Posterior cingulate gyrus (tissue), 11 donors: Measurements from ENCODE around the gene CDC45.
A peak's percentile ranks its signal among the peaks of the same experiment; 100 is the strongest.
"Not testable (repeated sequence)": the region's sequence is repeated elsewhere in the genome, so short reads cannot be mapped to it uniquely, and the experiment has no call there.

Source experiments
- DNase-seq, 10 donors: peaks; one replicate each; pipeline versions ENCODE4 v3.0.0 to v3.0.0-alpha.2; 2020 to 2021; ENCODE audit warnings: mixed read lengths in 3 of 10
- intact Hi-C: fragments of 100-400 bp; cut with DNase I; formaldehyde crosslinking; loops from one replicate; pipeline ENCODE4 v1.15.1; 2023

CDC45 gene

GRCh38 chr22:19546680-19547079 is 67.0 kb downstream of the CDC45 start:
- DNase-seq: no peak

GRCh38 chr22:19547620-19548019 is 67.9 kb downstream of the CDC45 start:
- DNase-seq: no peak
- intact Hi-C loops: no loop called here

More at GRCh38 chr22:19546680-19547079, 67.0 kb downstream of the CDC45 start:
- intact Hi-C loops: no loop called here

GRCh38 chr22:19548427-19548826 is 68.7 kb downstream of the CDC45 start:
- DNase-seq, intact Hi-C loops: not testable (repeated sequence)

GRCh38 chr22:19548964-19549363 is 69.2 kb downstream of the CDC45 start:
- no peak for DNase-seq
- intact Hi-C loops: no loop called here

GRCh38 chr22:19549428-19549827 is 69.7 kb downstream of the CDC45 start:
- DNase-seq: no peak

GRCh38 chr22:19550382-19550781 is 70.7 kb downstream of the CDC45 start:
- DNase-seq: no peak
- intact Hi-C loops: no loop called here

More at GRCh38 chr22:19549428-19549827, 69.7 kb downstream of the CDC45 start:
- intact Hi-C loops: no loop called here

GRCh38 chr22:19553201-19553600 is 73.5 kb downstream of the CDC45 start:
- no peak for DNase-seq

GRCh38 chr22:19554834-19555404 is 75.2 kb downstream of the CDC45 start:
- intact Hi-C loops: no loop called here
- DNase-seq: no peak

More at GRCh38 chr22:19553201-19553600, 73.5 kb downstream of the CDC45 start:
- intact Hi-C loops: no loop called here

GRCh38 chr22:19555651-19556050 is 75.9 kb downstream of the CDC45 start:
- intact Hi-C loops: no loop called here

GRCh38 chr22:19556963-19557545 is 77.3 kb downstream of the CDC45 start:
- intact Hi-C loops: no loop called here
- no peak for DNase-seq

More at GRCh38 chr22:19555651-19556050, 75.9 kb downstream of the CDC45 start:
- DNase-seq: no peak

GRCh38 chr22:19559324-19559811 is 79.6 kb downstream of the CDC45 start:
- intact Hi-C loops: no loop called here
- peak in 1 of 10 donors; percentile 41 for DNase-seq

- DNase-seq: no peak
- intact Hi-C loops: no loop called here
Measured at GRCh38 chr22:19559956-19560355, 80.2 kb downstream of the CDC45 start.

GRCh38 chr22:19565382-19566278 is 85.9 kb downstream of the CDC45 start:
- intact Hi-C loops: no loop called here
- DNase-seq: no peak

- intact Hi-C loops: no loop called here
- DNase-seq: no peak
Measured at GRCh38 chr22:19566279-19567156, 86.8 kb downstream of the CDC45 start.

GRCh38 chr22:19567157-19568009 is 87.7 kb downstream of the CDC45 start:
- DNase-seq: no peak
- intact Hi-C loops: no loop called here

GRCh38 chr22:19568337-19569275 is 88.9 kb downstream of the CDC45 start:
- intact Hi-C loops: no loop called here
- no peak for DNase-seq

- intact Hi-C loops: no loop called here
- no peak for DNase-seq
Measured at GRCh38 chr22:19569276-19569640, 89.5 kb downstream of the CDC45 start.

GRCh38 chr22:19569976-19570375 is 90.3 kb downstream of the CDC45 start:
- DNase-seq: no peak
- intact Hi-C loops: no loop called here
